ENCODE results near the gene LAMC1. TPM values are rescaled to one million over a fixed set of nuclear protein-coding genes. Genes with fewer than 3 reads are reported as not detected.
A peak's percentile ranks its signal among the peaks of the same experiment; 100 is the strongest.

Gene LAMC1
- total and polyA plus RNA-seq, 2 experiments from 2014 or later, result 185 to 686 TPM

GRCh38 chr1:183043872-183044854 lies 20.9 kb downstream of the LAMC1 start:
- H3K4me2 ChIP-seq (ENCODE audit: unreplicated experiment), result peak overlapping the region; percentile 80
- H3K4me1 ChIP-seq (ENCODE audit: insufficient read depth), result peaks cover 88% of the 10 kb centered on the region
- WGBS, 2 experiments (ENCODE audit: low coverage in 1 of 2, low lambda C conversion rate in 2 of 2, missing lambda C conversion rate in 2 of 2), result 1 to 2% methylated on average over 7 of the region's 7 CpGs
- H3K79me2 ChIP-seq (ENCODE audit: insufficient read depth), result peaks cover 100% of the 10 kb centered on the region
- H3K27ac ChIP-seq, result peak overlapping the region; percentile 88
- H3K9me2 ChIP-seq (ENCODE audit: insufficient read depth), result no peaks in the 10 kb centered on the region
- TF ChIP-seq EZH2 (IDR thresholded peaks at IDR 0.05; ENCODE audit: insufficient read depth, poor library complexity, severe bottlenecking) (no peak), EZH2phosphoT487 (IDR thresholded peaks at IDR 0.05; ENCODE audit: insufficient read depth, low read depth) (no peak)
- H3K9ac ChIP-seq, result peak overlapping the region; percentile 72
- H3K27me3 ChIP-seq (replicated peaks; ENCODE audit: insufficient read depth), result no peaks in the 10 kb centered on the region
- in situ Hi-C loops (cut with MboI), result no loop called here
- peak overlapping the region; percentile 58 for H3K4me3 ChIP-seq
- no peak overlapping the region for H2AFZ ChIP-seq
- H3F3A ChIP-seq (ENCODE audit: insufficient read depth), result peaks cover 93% of the 10 kb centered on the region
- no peaks in the 10 kb centered on the region for H3K9me3 ChIP-seq (ENCODE audit: low read depth)
- peak; percentile 97 for DNase-seq
- H4K20me1 ChIP-seq (ENCODE audit: insufficient read depth), result peaks cover 25% of the 10 kb centered on the region; the same call in 1 of the 2 replicates
- 0 out of 2 replicates have a peak, but pooled peaks cover 4% of the 10 kb centered on the region for H3K36me3 ChIP-seq (ENCODE audit: low read depth)

- no peak for TF ChIP-seq EZH2phosphoT487 (IDR thresholded peaks at IDR 0.05; ENCODE audit: insufficient read depth, low read depth)
- TF ChIP-seq EZH2 (IDR thresholded peaks at IDR 0.05; ENCODE audit: insufficient read depth, poor library complexity, severe bottlenecking), result no peak
- no peak for DNase-seq
- H3K9me3 ChIP-seq (ENCODE audit: low read depth), result no peaks in the 10 kb centered on the region
Observed at GRCh38 chr1:183044893-183045649, 21.9 kb downstream of the LAMC1 start.

GRCh38 chr1:183048087-183049085 lies 25.2 kb downstream of the LAMC1 start:
- Histone ChIP-seq H3K9me3 (ENCODE audit: low read depth) (no peaks in the 10 kb centered on the region), H3K36me3 (ENCODE audit: low read depth) (0 out of 2 replicates have a peak, but pooled peaks cover 4% of the 10 kb centered on the region), H3K79me2 (ENCODE audit: insufficient read depth) (peaks cover 100% of the 10 kb centered on the region), H3K9me2 (ENCODE audit: insufficient read depth) (no peaks in the 10 kb centered on the region), H3K27me3 (replicated peaks; ENCODE audit: insufficient read depth) (no peaks in the 10 kb centered on the region), H4K20me1 (ENCODE audit: insufficient read depth) (peaks cover 54% of the 10 kb centered on the region), H3K4me2 (ENCODE audit: unreplicated experiment) (peak overlapping the region; percentile 15), H3K4me3 (no peak overlapping the region), H3K4me1 (ENCODE audit: insufficient read depth) (peaks cover 63% of the 10 kb centered on the region), H3F3A (ENCODE audit: insufficient read depth) (peaks cover 75% of the 10 kb centered on the region), H2AFZ (no peak overlapping the region), H3K9ac (no peak overlapping the region), H3K27ac (peak overlapping the region; percentile 88; the same call in 1 of the 2 replicates)
- TF ChIP-seq EZH2 (IDR thresholded peaks at IDR 0.05; ENCODE audit: insufficient read depth, poor library complexity, severe bottlenecking), result no peak
- DNase-seq, result no peak
- in situ Hi-C loops (cut with MboI), result no loop called here
- 89 to 93% methylated on average over 7 of the region's 7 CpGs for WGBS, 2 experiments (ENCODE audit: low coverage in 1 of 2, low lambda C conversion rate in 2 of 2, missing lambda C conversion rate in 2 of 2)

More at GRCh38 chr1:183044893-183045649, 21.9 kb downstream of the LAMC1 start:
- Histone ChIP-seq H3K79me2 (ENCODE audit: insufficient read depth) (peaks cover 100% of the 10 kb centered on the region), H3K9ac (peak overlapping the region; percentile 72), H3K27ac (peak overlapping the region; percentile 88), H3K27me3 (replicated peaks; ENCODE audit: insufficient read depth) (no peaks in the 10 kb centered on the region), H3F3A (ENCODE audit: insufficient read depth) (peaks cover 85% of the 10 kb centered on the region), H3K4me2 (ENCODE audit: unreplicated experiment) (peak overlapping the region; percentile 80), H3K36me3 (ENCODE audit: low read depth) (0 out of 2 replicates have a peak, but pooled peaks cover 4% of the 10 kb centered on the region), H4K20me1 (ENCODE audit: insufficient read depth) (peaks cover 32% of the 10 kb centered on the region), H3K9me2 (ENCODE audit: insufficient read depth) (no peaks in the 10 kb centered on the region), H3K4me1 (ENCODE audit: insufficient read depth) (peaks cover 79% of the 10 kb centered on the region), H3K4me3 (peak overlapping the region; percentile 58), H2AFZ (no peak overlapping the region)
- 98 to 99% methylated on average over 2 of the region's 2 CpGs for WGBS, 2 experiments (ENCODE audit: low coverage in 1 of 2, low lambda C conversion rate in 2 of 2, missing lambda C conversion rate in 2 of 2)
- in situ Hi-C loops (cut with MboI), result no loop called here
